Measurements from ENCODE around the gene KIAA0513. TPM values are rescaled to one million over a fixed set of nuclear protein-coding genes. Genes with fewer than 3 reads are reported as not detected.

The KIAA0513 gene
- total RNA-seq, 1 donor from 2014 or later, result 12.9 TPM

GRCh38 chr16:85072947-85073346 is 45.4 kb downstream of the KIAA0513 start:
- TF ChIP-seq CTCF (conservative IDR thresholded peaks at IDR 0.05), result no peak
- H3K27me3 Mint-ChIP-seq, result no peaks in the 10 kb centered on the region
- DNase-seq (ENCODE audit: extremely low spot score, unreplicated experiment), result no peak
- H3K27ac Mint-ChIP-seq, result no peak overlapping the region
- H3K4me3 Mint-ChIP-seq, result no peak overlapping the region
- peaks cover 15% of the 10 kb centered on the region for H3K36me3 Mint-ChIP-seq
- no peaks in the 10 kb centered on the region for H3K9me3 Mint-ChIP-seq
- H3K4me1 Mint-ChIP-seq (ENCODE audit: unreplicated experiment), result peaks cover 8% of the 10 kb centered on the region

GRCh38 chr16:85074225-85074914 is 46.8 kb downstream of the KIAA0513 start:
- H3K27ac Mint-ChIP-seq, result no peak overlapping the region
- no peak overlapping the region for H3K4me3 Mint-ChIP-seq
- no peak for TF ChIP-seq CTCF (conservative IDR thresholded peaks at IDR 0.05)
- peaks cover 10% of the 10 kb centered on the region for H3K4me1 Mint-ChIP-seq (ENCODE audit: unreplicated experiment)
- no peaks in the 10 kb centered on the region for H3K9me3 Mint-ChIP-seq
- H3K36me3 Mint-ChIP-seq, result peaks cover 18% of the 10 kb centered on the region
- no peak for DNase-seq (ENCODE audit: extremely low spot score, unreplicated experiment)
- no peaks in the 10 kb centered on the region for H3K27me3 Mint-ChIP-seq

GRCh38 chr16:85075236-85075924 is 47.8 kb downstream of the KIAA0513 start:
- Mint-ChIP-seq H3K4me1 (ENCODE audit: unreplicated experiment) (peaks cover 16% of the 10 kb centered on the region), H3K36me3 (peaks cover 19% of the 10 kb centered on the region), H3K27ac (no peak overlapping the region), H3K4me3 (no peak overlapping the region), H3K9me3 (no peaks in the 10 kb centered on the region), H3K27me3 (no peaks in the 10 kb centered on the region)
- TF ChIP-seq CTCF (conservative IDR thresholded peaks at IDR 0.05), result no peak
- no peak for DNase-seq (ENCODE audit: extremely low spot score, unreplicated experiment)

GRCh38 chr16:85077039-85077438 is 49.4 kb downstream of the KIAA0513 start:
- Mint-ChIP-seq H3K27me3 (no peaks in the 10 kb centered on the region), H3K4me1 (ENCODE audit: unreplicated experiment) (peaks cover 21% of the 10 kb centered on the region), H3K36me3 (peaks cover 20% of the 10 kb centered on the region), H3K9me3 (no peaks in the 10 kb centered on the region), H3K27ac (no peak overlapping the region), H3K4me3 (no peak overlapping the region)
- TF ChIP-seq CTCF (conservative IDR thresholded peaks at IDR 0.05), result no peak
- no peak for DNase-seq (ENCODE audit: extremely low spot score, unreplicated experiment)

GRCh38 chr16:85077576-85078125 is 50.1 kb downstream of the KIAA0513 start:
- no peak for DNase-seq (ENCODE audit: extremely low spot score, unreplicated experiment)
- no peak for TF ChIP-seq CTCF (conservative IDR thresholded peaks at IDR 0.05)
- no peaks in the 10 kb centered on the region for H3K27me3 Mint-ChIP-seq
- no peak overlapping the region for H3K4me3 Mint-ChIP-seq
- H3K9me3 Mint-ChIP-seq, result no peaks in the 10 kb centered on the region
- peaks cover 20% of the 10 kb centered on the region for H3K36me3 Mint-ChIP-seq
- H3K4me1 Mint-ChIP-seq (ENCODE audit: unreplicated experiment), result peaks cover 26% of the 10 kb centered on the region
- no peak overlapping the region for H3K27ac Mint-ChIP-seq
